Skeletal muscle cell (primary cell): Measurements from ENCODE around the gene PNN.
"Not testable (repeated sequence)": the region's sequence is repeated elsewhere in the genome, so short reads cannot be mapped to it uniquely, and the experiment has no call there.

Experiments used
- DNase-seq: peaks from one replicate; pipeline ENCODE4 v3.0.0-alpha.2; 2010; ENCODE audit warnings: low read depth
- H3K4me3 ChIP-seq: 2 replicates; pipeline ENCODE4 v1.5.1; 2011; ENCODE audit warnings: low read depth, mild to moderate bottlenecking, control low read depth, low read length, moderate library complexity

The PNN gene

DNA sequence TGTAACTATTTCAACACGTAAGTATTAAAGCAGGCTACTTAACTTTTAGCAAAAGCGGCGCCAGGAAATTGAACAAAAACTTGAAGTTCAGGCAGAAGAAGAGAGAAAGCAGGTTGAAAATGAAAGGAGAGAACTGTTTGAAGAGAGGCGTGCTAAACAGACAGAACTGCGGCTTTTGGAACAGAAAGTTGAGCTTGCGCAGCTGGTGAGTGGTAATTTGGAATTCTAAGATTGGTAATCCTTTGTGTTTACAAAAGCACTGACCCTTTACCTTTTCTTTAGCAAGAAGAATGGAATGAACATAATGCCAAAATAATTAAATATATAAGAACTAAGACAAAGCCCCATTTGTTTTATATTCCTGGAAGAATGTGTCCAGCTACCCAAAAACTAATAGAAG, 4.0 kb downstream of the PNN start:
- DNase-seq: no peak
- no peak overlapping the region for H3K4me3 ChIP-seq

DNA sequence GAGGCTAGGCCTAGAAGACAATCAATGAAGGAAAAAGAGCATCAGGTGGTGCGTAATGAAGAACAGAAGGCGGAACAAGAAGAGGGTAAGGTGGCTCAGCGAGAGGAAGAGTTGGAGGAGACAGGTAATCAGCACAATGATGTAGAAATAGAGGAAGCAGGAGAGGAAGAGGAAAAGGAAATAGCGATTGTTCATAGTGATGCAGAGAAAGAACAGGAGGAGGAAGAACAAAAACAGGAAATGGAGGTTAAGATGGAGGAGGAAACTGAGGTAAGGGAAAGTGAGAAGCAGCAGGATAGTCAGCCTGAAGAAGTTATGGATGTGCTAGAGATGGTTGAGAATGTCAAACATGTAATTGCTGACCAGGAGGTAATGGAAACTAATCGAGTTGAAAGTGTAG, 5.5 kb downstream of the PNN start:
- DNase-seq: no peak
- H3K4me3 ChIP-seq: no peak overlapping the region

DNA sequence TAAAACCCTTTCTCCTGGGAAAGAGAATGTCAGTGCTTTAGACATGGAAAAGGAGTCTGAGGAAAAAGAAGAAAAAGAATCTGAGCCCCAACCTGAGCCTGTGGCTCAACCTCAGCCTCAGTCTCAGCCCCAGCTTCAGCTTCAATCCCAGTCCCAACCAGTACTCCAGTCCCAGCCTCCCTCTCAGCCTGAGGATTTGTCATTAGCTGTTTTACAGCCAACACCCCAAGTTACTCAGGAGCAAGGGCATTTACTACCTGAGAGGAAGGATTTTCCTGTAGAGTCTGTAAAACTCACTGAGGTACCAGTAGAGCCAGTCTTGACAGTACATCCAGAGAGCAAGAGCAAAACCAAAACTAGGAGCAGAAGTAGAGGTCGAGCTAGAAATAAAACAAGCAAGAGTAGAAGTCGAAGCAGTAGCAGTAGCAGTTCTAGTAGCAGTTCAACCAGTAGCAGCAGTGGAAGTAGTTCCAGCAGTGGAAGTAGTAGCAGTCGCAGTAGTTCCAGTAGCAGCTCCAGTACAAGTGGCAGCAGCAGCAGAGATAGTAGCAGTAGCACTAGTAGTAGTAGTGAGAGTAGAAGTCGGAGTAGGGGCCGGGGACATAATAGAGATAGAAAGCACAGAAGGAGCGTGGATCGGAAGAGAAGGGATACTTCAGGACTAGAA, 6.1 kb downstream of the PNN start:
- H3K4me3 ChIP-seq: no peak overlapping the region

DNA sequence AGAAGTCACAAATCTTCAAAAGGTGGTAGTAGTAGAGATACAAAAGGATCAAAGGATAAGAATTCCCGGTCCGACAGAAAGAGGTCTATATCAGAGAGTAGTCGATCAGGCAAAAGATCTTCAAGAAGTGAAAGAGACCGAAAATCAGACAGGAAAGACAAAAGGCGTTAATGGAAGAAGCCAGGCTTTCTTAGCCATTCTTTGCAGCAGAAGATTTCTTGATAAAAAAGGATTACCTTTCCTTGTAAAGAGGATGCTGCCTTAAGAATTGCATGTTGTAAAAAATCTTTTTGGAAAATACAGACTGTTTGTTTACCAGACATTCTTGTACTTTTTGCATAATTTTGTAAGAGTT, 6.6 kb downstream of the PNN start:
- DNase-seq: no peak
- no peak overlapping the region for H3K4me3 ChIP-seq

More for the DNA sequence above, 6.1 kb downstream of the PNN start:
- DNase-seq: no peak

DNA sequence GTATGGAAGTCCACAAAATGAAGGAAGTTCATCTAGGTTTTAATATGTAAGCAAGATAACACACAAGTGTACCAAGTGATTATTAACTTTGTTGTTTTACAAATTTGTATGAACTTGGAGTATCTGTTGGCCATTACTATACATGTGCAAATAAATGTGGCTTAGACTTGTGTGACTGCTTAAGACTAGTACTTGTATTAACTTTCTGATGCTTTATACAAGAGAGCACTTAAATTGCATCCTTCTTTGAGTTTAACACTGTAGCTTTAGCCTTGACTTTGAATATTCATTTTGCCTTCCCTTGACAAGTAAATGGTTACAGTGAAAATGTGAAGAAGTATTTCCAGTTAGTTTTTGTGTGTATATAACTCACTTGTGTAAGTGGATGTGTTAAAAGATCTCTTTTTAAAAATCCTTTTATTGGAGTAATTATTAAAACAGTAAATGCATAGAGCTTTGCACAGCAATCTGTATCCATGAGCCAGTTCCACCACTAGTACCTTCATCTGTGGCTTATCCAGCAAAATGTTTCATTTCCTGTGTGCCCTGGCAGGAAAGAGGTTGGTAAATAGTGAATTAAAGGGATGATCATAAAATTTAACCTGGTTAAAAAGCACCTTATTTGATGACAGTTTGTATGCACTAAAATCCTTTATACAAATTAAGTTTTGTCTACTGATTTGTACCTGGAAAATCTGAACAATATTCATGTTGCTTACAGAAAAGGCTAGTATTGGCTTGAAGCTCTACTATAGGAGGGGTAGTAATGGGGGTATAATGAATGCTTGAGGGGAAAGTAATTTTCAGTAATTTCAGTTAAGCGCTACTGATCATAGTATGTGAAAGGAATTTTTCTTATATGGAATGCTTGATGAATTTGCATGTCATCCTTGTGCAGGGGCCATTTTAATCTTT, 8.0 kb downstream of the PNN start:
- DNase-seq: no peak
- no peak overlapping the region for H3K4me3 ChIP-seq

DNA sequence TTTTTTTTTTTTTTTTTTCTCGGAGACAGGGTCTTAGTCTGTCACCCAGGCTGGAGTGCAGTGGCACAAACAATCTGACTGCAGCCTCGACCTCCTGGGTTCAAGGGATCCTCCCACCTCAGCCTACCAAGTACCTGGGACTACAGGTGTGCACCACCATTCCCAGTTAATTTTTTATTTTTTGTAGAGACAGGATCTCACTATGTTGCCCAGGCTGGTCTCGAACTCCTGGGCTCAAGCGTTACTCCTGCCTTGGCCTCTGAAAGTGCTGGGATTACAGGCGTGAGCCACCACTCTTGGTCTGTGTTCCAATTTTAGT, 8.6 kb downstream of the PNN start:
- not testable (repeated sequence) for DNase-seq, H3K4me3 ChIP-seq

DNA sequence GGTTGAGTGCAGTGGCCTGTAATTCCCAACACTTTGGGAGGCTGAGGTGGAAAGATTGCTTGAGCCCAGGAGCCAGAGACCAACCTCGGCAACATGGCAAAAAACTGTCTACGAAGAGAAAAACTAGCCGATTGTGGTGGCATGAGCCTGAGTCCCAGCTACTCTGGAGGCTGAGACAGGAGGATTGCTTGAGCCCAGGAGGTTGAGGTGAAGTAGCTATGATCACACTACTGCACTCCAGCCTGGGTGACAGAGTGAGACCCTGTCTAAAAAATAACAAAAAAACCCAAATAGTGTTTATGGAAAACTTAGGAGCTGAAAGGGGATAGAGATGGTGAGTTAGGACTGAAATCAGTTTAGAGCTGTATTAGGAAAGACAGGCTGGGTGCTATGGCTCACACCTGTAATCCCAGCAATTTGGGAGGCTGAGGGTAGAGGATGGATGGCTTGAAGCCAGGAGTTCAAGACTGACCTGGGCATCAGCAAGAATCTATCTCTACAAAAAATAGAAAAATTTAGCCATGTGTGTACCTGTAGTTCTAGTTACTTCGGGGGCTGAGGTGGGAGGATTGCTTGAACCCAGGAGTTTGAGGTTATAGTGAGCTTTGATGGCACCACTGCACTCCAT, 9.7 kb downstream of the PNN start:
- DNase-seq: no peak

DNA sequence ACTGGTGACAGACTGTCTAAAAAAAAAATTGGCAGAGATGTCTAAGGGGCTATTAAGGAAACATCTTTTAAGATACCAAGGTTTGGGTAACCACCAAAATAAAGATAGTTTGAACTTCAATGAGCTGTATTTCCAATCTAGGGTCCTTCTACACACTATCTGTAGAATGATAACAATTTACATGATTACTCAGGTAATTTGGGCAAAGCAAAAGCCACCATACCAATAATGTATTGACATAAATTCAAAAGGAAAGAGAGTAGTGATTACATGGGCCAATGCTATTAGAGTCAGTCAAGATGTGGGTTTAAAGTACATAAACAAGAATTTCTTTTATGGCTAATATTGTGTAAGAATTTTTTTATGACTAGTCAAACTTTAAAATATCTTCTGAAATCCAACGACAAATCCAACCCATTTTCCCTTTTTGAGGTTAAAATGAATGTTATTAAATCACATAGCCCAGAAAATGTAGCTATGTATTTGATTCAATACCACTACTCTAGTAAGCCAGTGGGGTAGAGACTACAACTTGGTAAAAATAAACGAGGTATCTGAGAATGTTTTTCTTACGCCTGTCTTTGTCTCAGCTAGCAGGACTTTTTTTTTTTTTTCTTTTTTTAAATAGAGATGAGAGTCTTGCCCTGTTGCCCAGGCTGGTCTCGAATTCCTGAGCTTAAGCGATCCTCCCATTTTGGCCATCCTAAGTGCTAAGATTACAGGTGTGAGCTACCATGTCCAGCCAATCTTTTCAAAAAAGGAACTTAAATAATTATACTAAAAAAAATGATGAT, 10.4 kb downstream of the PNN start:
- DNase-seq: no peak

More for the DNA sequence above, 9.7 kb downstream of the PNN start:
- no peak overlapping the region for H3K4me3 ChIP-seq

DNA sequence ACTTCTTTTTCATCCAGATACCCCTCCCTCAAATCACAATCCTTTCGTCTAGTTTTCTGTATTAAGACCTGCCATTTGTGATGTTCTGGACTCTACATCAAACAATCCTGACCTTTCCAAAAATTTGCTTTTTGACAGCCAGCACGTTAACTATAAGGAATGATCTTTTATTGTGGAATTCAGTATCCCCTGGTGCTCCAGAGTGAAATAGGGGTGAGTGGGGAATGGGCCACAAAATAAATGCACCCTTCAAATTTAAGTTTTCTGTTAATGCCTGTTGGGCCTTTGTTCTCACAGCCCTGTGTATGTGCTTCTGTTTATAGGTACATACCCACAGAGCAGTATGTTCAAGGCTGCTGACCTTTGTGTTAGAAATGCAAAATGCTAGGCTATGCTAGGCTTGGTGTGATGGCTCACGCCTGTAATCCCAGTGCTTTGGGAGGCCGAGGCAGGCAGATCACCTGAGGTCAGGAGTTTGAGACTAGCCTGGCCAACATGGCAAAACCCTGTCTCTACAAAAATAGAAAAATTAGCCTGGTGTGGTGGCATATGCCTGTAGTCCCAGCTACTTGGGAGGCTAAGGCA, 12.0 kb downstream of the PNN start:
- H3K4me3 ChIP-seq: no peak overlapping the region
- no peak for DNase-seq

More for the DNA sequence above, 10.4 kb downstream of the PNN start:
- no peak overlapping the region for H3K4me3 ChIP-seq

DNA sequence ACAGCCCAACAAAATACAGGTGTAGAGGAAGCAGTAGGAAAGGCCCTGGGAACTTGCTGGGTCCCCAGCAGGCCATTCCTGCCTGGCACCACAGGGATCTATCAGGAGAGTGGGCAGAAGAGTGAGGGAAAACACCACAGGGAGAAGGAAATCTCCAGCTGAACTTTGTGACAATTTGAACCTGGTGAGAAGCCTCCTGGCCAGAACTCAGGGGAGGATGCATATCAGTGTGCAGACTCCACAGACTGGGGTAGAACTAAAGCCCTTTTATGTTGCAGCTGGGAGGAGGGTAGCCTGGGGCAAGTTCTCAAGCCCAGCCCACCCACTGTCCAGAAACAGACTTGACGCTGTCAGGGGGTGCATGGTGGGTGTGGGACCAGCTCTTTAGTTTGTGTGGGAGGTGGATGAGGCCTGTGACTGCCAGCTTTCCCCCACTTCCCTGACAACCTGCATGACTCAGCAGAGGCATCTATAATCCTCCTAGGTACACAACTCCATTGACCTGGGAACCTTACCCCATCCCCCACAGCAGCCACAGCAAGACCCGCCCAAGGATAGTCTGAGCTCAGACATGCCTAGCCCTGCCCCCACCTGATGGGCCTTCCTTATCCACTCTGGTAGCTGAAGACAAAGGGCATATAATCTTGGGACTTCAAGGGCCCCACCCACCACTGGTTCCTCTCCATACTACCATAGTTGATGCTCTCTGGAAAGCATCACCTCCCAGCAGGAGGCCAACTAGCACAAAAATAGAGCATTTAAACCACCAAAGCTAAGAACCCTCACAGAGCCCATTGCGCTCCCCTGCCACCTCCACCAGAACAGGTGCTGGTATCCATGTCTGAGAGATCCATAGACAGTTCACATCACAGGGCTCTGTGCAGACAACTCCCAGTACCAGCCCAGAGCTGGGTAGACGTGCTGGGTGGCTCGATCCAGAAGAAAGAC, 28.9 kb downstream of the PNN start:
- no peak overlapping the region for H3K4me3 ChIP-seq
- no peak for DNase-seq

DNA sequence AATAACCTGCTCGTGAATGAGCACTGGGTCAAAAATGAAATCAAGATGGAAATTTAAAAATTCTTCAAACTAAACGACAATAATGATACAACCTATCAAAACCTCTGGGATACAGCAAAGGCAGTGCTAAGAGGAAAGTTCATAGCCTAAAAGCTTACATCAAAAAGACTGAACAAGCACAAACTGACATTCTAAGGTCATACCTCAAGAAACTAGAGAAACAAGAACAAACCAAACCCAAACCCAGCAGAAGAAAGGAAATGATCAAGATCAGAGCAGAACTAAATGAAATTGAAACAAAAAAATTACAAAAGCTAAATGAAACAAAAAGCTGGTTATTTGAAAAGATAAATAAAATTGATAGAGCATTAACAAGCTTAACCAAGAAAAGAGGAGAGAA, 32.4 kb downstream of the PNN start:
- DNase-seq, H3K4me3 ChIP-seq: not testable (repeated sequence)

DNA sequence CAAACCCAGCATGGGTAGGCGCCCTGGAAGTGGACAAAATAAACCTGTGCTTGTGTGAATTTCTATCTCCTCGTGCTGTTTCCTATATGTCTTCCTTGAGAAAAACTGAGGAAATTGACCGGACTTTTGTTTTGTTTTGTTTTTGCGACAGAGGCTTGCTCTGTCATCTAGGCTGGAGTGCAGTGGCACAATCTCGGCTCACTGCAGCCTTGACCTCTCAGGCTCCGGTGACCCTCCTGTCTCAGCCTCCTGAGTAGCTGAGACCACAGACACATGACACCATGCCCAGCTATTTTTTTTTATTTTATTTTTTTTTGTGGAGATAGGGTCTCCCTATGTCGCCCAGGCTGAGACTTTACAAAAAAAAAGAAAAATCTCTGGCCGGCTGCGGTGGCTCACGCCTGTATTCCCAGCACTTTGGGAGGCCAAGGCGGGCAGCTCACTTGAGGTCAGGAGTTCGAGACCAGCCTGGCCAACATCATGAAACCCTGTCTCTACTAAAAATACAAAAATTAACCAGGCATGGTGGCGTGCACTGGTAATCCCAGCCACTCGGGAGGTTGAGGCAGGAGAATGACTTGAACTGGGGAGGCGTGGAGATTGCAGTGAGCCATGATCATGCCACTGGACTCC, 36.2 kb downstream of the PNN start:
- DNase-seq: no peak
- H3K4me3 ChIP-seq: no peak overlapping the region

DNA sequence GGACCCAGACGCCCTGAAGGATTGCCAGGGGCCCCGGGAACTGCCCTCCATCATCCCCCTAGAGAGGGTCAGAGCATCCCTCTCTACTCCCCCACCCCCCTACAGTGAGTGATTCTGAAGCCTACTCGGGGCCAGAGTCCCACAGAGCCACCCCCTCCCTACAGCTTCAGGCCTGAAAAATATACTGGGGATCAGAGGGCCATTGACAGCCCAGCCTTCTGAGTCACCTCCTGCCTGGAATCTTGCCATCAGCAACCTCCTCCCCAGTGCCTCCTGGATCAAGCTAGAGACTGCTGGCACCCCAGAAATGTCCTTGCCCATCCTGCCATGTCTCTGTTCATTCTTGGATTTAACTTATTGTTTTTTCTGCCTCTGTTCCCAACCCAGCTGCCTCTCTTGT, 37.0 kb downstream of the PNN start:
- no peak for DNase-seq
- no peak overlapping the region for H3K4me3 ChIP-seq

DNA sequence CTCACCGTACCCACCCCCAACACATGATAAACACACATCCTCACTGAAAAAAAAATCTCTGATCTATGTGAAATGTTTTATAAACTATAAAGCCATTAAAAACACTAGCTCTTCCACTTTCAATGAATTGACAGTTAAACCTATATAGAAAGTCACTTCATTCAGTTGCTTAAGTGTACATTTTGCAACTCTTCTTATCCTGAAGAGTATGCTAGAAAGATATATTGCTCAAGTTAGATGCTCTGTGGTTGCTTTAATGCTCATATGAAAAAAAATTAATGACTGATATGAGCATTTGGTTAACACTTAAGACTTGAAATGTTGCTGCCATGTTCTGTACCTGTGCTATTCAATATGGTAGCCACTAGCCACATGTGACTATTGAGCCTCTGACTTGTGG, 37.6 kb downstream of the PNN start:
- no peak overlapping the region for H3K4me3 ChIP-seq
- no peak for DNase-seq

DNA sequence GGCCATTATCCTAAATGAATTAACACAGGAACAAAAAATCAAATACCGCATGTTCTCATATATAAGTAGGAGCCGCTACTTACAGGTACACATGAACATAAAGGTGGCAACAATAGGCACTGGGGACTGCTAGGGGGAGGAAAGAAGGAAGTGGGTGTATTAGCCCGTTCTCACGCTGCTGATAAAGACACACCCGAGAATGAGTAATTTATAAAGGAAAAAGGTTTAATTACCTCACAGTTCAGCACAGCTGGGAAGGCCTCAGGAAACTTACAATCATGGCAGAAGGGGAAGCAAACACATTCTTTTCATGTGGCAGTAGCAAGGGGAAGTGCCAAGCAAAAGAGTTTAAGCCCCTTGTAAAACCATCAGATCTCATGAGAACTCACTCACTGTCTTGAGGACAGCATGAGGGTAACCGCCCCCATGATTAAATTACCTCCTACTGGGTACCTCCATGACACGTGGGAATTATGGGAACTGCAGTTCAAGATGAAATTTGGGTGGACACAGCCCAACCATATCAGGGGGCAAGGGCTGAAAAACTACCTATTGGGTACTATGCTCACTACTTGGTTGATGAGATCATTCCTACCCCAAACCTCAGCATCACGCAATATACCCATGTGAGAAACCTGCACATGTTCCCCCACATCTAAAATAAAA, 42.3 kb downstream of the PNN start:
- no peak overlapping the region for H3K4me3 ChIP-seq
- DNase-seq: no peak

DNA sequence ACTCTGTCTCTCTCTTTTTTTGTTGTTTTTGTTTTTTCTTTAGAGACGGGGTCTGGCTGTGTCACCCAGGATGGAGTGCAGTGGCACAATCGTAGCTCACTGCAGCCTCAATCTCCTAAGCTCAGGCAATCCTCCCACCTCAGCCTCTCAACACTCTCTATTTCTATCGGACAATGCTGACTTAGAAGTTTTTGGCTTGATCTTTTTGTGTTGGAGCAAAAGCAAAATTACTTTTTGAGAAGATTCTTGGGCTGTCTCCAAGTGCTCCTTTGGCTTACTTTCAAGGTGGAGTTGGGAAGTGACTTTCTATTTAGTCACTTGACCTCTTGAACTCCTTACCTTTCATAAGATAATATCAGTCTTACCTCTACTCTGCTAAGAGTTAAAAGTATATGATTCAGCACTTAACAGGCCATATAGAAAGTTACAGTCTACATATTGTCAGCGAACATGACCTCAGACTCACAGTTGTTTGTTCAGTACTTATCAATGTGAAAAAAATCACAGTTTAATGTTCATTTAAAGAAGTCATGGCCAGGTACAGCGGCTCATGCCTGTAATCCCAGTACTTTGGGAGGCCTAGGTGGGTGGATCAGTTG, 43.2 kb downstream of the PNN start:
- no peak for DNase-seq
- H3K4me3 ChIP-seq: no peak overlapping the region

DNA sequence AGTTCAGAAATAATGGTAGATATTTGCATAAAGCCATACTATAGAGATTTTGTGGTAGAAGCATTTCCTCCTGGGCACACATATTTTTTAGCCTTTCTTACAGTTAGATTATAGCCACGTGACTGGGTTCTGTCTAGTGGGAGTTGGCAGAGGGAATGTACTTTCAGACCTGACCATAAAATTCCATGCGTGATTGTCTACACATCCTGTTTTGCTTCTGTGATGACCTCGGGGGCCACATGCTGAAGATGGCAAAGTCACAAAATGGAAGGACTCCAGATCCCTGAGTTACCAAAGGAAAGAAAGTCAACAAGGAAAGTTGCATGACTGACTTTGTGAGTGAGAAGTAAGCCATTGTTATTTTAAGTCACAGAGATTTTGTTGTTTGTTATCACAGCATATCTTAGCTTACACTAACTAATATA, 44.0 kb downstream of the PNN start:
- no peak for DNase-seq
- H3K4me3 ChIP-seq: no peak overlapping the region
